GM10266 (cell line): ENCODE data around the gene IFRD2.

Experiments used
- DNase-seq: peaks from one replicate; pipeline ENCODE4 v3.0.0; 2012; ENCODE audit errors: extremely low spot score
- TF ChIP-seq, protein P1 (sequence below): IDR thresholded peaks from 2 replicates; pipeline ENCODE4 v1.5.1; 2012; ENCODE audit warnings: mild to moderate bottlenecking, low read depth; ENCODE audit not compliant: control insufficient read depth, insufficient read depth; ENCODE audit errors: missing control alignments

Gene IFRD2

DNA sequence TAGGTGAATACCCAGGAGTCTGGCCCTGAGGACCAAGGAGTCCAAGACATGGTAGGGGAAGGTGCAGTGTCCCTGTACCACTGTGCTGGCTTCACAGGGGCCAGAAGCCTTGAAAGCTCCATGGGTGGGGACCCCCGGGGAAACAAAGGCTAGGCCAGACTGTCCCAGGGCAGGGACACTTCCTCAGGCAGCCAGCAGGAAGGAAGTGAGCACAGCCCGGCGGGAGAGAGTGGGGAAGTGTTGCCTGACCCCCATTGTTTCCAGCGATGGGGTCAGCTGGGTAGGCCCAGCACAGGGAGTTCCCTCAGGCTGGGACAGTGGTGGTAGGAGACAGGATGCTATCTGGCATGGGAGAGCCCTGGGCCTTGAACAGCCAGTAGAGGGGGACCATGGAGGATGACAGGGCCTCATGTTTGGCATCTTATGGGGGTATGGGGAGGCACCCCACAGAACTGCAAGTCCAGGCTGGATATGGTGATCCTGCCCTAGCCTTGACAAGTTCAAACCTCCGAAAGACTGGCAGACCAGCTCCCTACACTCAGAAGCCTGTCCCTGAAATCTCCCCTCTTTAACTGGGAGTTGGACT is 31.5 kb upstream of the IFRD2 start:
- TF ChIP-seq, protein P1, sequence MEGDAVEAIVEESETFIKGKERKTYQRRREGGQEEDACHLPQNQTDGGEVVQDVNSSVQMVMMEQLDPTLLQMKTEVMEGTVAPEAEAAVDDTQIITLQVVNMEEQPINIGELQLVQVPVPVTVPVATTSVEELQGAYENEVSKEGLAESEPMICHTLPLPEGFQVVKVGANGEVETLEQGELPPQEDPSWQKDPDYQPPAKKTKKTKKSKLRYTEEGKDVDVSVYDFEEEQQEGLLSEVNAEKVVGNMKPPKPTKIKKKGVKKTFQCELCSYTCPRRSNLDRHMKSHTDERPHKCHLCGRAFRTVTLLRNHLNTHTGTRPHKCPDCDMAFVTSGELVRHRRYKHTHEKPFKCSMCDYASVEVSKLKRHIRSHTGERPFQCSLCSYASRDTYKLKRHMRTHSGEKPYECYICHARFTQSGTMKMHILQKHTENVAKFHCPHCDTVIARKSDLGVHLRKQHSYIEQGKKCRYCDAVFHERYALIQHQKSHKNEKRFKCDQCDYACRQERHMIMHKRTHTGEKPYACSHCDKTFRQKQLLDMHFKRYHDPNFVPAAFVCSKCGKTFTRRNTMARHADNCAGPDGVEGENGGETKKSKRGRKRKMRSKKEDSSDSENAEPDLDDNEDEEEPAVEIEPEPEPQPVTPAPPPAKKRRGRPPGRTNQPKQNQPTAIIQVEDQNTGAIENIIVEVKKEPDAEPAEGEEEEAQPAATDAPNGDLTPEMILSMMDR: no peak
- no peak for DNase-seq

DNA sequence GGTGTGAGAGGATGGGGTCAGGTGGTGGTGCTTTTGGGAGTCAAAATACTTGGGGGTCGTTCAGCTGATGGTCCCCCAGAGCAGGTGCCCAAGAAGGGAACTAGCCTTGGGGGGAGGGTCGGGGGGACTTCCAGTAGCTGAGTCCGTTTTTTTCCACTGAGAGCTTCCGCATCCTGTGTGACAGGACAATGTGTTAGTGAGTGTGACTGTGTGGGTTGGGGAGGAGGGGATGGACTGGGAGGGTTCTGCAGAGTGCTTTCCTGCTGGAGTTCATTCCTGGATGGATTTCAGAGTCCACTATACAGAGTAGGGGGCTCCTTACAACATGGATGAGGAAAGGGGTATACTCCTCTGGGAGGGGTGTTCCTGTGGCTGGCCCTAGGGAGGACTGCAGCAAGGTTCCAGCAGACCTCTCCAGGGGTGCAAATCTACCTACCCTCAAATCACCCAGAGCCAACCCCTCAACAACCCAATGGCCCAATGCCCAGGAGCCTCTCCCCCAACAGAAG is 30.9 kb upstream of the IFRD2 start:
- TF ChIP-seq, protein P1: no peak
- no peak for DNase-seq

DNA sequence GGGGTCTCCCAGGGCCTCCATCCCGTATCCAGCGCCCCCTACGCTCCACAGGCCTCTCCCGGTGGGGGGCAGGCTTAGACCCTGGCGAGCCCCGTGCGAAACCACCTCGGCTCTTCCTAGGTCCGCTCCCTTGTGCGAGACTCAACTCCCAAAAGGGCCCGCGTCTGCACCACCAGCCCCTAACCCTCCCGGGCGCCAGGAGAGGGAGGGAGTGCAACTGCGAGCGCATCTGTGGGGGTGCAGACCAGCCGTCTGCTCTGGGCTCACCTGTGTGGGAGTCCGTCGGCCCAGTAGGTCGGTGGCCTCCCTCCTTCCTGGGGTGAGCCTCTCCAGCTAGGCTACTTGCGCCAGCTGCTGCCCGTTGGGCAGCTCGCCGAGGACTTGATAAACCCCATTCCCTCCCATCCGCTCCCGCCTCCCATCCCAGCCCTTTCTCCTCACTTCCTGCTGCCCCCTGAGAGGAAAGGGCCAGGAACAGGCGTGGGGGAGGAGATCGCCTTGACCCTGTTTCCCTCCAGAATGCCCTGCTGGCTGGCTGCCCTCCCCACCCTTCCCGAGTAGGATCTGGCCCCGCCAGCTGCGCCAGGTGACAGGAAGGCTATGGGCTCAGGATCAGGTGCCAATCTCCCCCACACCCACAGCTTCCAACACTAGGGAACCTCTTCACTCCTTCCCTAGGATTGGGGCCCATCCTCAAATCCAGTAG is 30.3 kb upstream of the IFRD2 start, which contains the start of gene HYAL2:
Gene HYAL2, minus strand, starts transcription at position 360 of the 706 bp plus-strand sequence. CDS start 2,256 bp downstream, outside the sequence.
- no peak for DNase-seq
- TF ChIP-seq, protein P1: no peak

DNA sequence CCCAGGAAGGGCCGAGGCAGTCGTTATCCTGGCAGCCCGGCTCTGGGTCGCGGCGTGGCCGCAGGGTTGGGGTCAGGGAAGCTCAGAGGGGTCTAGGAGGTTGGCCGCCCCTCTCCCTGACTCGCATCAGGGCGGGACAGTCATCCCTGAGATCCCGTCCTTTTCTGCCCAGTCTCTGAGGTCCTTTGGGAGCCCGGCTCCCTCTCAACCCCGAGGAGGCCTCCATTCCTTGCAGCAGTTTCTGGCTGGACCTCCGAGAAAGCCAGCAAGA is 29.8 kb upstream of the IFRD2 start:
- DNase-seq: no peak
- TF ChIP-seq, protein P1: no peak

DNA sequence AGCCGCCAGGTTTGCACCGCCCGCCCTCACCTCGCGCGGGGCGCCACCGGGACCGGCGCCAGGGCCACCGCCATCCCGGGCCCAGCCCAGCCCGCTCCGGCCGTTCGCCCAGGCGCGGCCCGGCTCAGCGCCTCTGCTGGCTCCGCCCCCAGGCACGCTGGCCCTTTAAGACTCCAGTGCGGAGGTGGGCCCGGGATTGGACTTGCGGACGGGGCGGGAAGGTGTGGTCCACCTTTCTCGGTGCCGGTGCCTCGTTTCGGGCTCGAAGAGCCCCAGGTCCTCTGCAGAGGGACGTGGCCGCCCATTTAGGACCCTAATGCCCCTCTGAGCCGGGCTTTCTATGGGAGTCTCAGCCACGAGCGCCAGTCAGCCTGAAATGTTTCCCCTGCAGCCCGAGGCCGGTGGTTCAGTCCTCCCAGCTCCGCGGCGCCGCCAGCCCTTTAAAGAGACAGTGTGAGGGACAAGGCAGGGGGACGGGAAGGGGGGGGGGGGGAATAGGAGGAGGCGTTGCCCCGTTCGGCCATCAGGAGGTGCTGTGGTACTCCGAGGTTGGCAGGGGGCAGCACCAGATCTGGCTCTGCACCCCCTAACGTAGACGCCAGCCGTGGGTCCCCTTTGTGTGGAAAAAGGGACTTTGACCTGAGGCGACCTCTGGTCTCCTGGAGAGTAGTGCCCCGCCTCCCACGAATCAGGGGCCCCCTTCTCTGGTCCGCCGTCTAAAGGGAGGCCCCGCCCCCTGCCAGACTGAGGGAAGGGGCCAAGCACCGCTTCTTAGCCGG is 29.3 kb upstream of the IFRD2 start:
- TF ChIP-seq, protein P1: peak; percentile 51
- peak; percentile 94 for DNase-seq

DNA sequence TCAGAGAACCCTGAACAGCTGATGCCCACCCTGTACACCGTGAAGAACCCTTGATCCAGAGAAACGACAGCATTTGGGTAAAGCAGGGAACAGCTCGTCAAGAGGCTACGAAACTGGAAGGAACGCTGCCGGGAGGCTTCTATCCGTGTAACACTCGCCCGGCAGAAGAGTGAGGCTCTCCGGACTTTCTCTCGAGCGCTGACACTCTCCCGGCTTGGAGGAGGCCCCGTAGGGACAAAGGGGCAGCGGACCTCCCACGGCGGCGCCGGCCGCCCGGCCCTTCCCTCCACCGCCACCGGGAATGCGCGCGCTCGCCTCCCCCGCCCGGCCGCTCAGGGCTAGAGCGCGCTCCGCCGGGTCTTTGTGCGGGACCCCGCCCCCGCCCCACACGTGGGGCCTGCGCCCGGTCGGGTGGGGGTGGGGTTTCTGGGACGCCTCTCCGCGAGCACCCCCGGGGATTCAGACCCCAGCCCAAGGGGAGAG is 28.7 kb upstream of the IFRD2 start:
- DNase-seq: peak; percentile 90
- TF ChIP-seq, protein P1: no peak
